Astrocyte (in vitro differentiated cells and primary cell): ENCODE results near the gene SLC44A5. TPM values are rescaled to one million over a fixed set of nuclear protein-coding genes. Genes with fewer than 3 reads are reported as not detected.

Experiments
- DNase-seq: peaks from one replicate; pipeline ENCODE4 v3.0.0-alpha.2; 2010; ENCODE audit warnings: low read depth
- FAIRE-seq: peaks from 2 replicates; lab custom pipeline; 2011; peaks lifted over from hg19 to GRCh38; lab: Jason Lieb, UNC
- H2AFZ ChIP-seq: 2 replicates; pipeline ENCODE4 v1.6.0; 2012; ENCODE audit warnings: low read depth, low read length, inconsistent platforms
- H3K27ac ChIP-seq: 2 replicates; pipeline ENCODE4 v1.5.1; 2011; ENCODE audit warnings: low read depth, low read length, inconsistent platforms
- H3K27me3 ChIP-seq: 2 replicates; pipeline ENCODE4 v1.6.0; 2011; ENCODE audit warnings: low read length, inconsistent platforms; ENCODE audit not compliant: insufficient read depth
- H3K36me3 ChIP-seq: 2 replicates; pipeline ENCODE4 v1.5.1; 2011; ENCODE audit warnings: low read length, inconsistent platforms; ENCODE audit not compliant: insufficient read depth
- H3K4me1 ChIP-seq: 2 replicates; pipeline ENCODE4 v1.5.1; 2011; ENCODE audit warnings: low read length, inconsistent platforms; ENCODE audit not compliant: insufficient read depth
- H3K4me2 ChIP-seq: 2 replicates; pipeline ENCODE4 v1.6.0; 2012; ENCODE audit warnings: low read length, inconsistent platforms
- H3K4me3 ChIP-seq: 2 replicates; pipeline ENCODE4 v1.5.1; 2011; ENCODE audit warnings: low read depth, mild to moderate bottlenecking, low read length, inconsistent platforms; ENCODE audit not compliant: insufficient read depth
- H3K79me2 ChIP-seq: 2 replicates; pipeline ENCODE4 v1.6.0; 2012; ENCODE audit warnings: mild to moderate bottlenecking, low read length, inconsistent platforms; ENCODE audit not compliant: insufficient read depth
- H3K9ac ChIP-seq: 2 replicates; pipeline ENCODE4 v1.6.0; 2012; ENCODE audit warnings: mild to moderate bottlenecking, low read length, inconsistent platforms
- H3K9me3 ChIP-seq: 2 replicates; pipeline ENCODE4 v1.5.1; 2012; ENCODE audit warnings: low read depth, mild to moderate bottlenecking, low read length, inconsistent platforms; ENCODE audit not compliant: insufficient read depth
- H4K20me1 ChIP-seq: 2 replicates; pipeline ENCODE4 v1.6.0; 2012; ENCODE audit warnings: low read length, inconsistent platforms; ENCODE audit not compliant: insufficient read depth
- H3K27ac Mint-ChIP-seq: one replicate; pipeline ENCODE4 v1.8.0; 2021; ENCODE audit warnings: mild to moderate bottlenecking, mixed read lengths; ENCODE audit not compliant: unreplicated experiment
- H3K27me3 Mint-ChIP-seq: one replicate; pipeline ENCODE4 v1.8.0; 2021; ENCODE audit warnings: low read depth, mixed read lengths; ENCODE audit not compliant: unreplicated experiment
- H3K36me3 Mint-ChIP-seq: one replicate; pipeline ENCODE4 v1.8.0; 2021; ENCODE audit warnings: low read depth, mixed read lengths; ENCODE audit not compliant: unreplicated experiment
- H3K4me1 Mint-ChIP-seq: one replicate; pipeline ENCODE4 v1.8.0; 2021; ENCODE audit warnings: low read depth, mixed read lengths; ENCODE audit not compliant: unreplicated experiment
- H3K4me3 Mint-ChIP-seq: one replicate; pipeline ENCODE4 v1.8.0; 2021; ENCODE audit warnings: mild to moderate bottlenecking, moderate library complexity, mixed read lengths; ENCODE audit not compliant: unreplicated experiment
- H3K9me3 Mint-ChIP-seq: one replicate; pipeline ENCODE4 v1.8.0; 2021; ENCODE audit warnings: mild to moderate bottlenecking, mixed read lengths; ENCODE audit not compliant: unreplicated experiment
- EZH2 ChIP-seq: IDR thresholded peaks from 2 replicates; pipeline ENCODE4 v1.6.1; 2012; ENCODE audit warnings: mild to moderate bottlenecking, low read length, inconsistent platforms; ENCODE audit not compliant: insufficient read depth
- total RNA-seq: library from RNA; stranded (reverse); gene quantifications from 2 replicates; pipeline ENCODE4 v1.2.1, GENCODE V29; 2021
- TF ChIP-seq, protein P1 (sequence below): IDR thresholded peaks from 2 replicates; pipeline ENCODE4 v1.5.1; 2011; ENCODE audit warnings: low read depth, mild to moderate bottlenecking, inconsistent platforms, low read length, moderate library complexity; ENCODE audit not compliant: insufficient read depth

Gene SLC44A5
- total RNA-seq, 1 donor from 2014 or later, result 2.2 TPM

DNA sequence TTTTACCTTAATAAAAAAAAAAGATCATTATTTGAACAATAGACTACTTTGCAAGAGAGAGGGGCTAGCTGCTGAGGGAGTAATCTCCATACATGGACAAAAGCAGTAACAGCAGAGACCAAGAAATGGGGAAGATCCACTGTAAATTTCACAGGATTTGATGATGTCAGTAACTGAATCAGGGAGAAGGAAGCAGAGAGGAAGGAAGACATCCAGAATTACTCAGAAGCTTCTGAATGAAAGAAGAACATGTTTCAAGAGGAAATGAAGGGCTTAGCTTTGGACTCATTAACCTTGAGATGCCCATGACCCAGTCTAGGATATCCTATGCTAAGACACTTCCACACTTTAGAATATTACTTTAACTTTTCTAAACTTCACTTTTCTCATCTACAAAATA, 60.4 kb downstream of the SLC44A5 start:
- H3K9me3 Mint-ChIP-seq, result no peaks in the 10 kb centered on the region
- Histone ChIP-seq H4K20me1 (no peaks in the 10 kb centered on the region), H3K9ac (no peak overlapping the region), H3K9me3 (no peaks in the 10 kb centered on the region), H3K27me3 (no peaks in the 10 kb centered on the region), H3K27ac (no peak overlapping the region), H2AFZ (no peak overlapping the region), H3K4me1 (no peaks in the 10 kb centered on the region), H3K36me3 (no peaks in the 10 kb centered on the region), H3K4me2 (no peak overlapping the region), H3K79me2 (no peaks in the 10 kb centered on the region), H3K4me3 (no peak overlapping the region)
- H3K4me1 Mint-ChIP-seq, result no peaks in the 10 kb centered on the region
- no peaks in the 10 kb centered on the region for H3K36me3 Mint-ChIP-seq
- no peaks in the 10 kb centered on the region for H3K27me3 Mint-ChIP-seq
- no peak for TF ChIP-seq EZH2
- TF ChIP-seq, protein P1, sequence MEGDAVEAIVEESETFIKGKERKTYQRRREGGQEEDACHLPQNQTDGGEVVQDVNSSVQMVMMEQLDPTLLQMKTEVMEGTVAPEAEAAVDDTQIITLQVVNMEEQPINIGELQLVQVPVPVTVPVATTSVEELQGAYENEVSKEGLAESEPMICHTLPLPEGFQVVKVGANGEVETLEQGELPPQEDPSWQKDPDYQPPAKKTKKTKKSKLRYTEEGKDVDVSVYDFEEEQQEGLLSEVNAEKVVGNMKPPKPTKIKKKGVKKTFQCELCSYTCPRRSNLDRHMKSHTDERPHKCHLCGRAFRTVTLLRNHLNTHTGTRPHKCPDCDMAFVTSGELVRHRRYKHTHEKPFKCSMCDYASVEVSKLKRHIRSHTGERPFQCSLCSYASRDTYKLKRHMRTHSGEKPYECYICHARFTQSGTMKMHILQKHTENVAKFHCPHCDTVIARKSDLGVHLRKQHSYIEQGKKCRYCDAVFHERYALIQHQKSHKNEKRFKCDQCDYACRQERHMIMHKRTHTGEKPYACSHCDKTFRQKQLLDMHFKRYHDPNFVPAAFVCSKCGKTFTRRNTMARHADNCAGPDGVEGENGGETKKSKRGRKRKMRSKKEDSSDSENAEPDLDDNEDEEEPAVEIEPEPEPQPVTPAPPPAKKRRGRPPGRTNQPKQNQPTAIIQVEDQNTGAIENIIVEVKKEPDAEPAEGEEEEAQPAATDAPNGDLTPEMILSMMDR, result no peak
- H3K27ac Mint-ChIP-seq, result no peak overlapping the region
- FAIRE-seq (no peak), DNase-seq (no peak)
- no peak overlapping the region for H3K4me3 Mint-ChIP-seq

DNA sequence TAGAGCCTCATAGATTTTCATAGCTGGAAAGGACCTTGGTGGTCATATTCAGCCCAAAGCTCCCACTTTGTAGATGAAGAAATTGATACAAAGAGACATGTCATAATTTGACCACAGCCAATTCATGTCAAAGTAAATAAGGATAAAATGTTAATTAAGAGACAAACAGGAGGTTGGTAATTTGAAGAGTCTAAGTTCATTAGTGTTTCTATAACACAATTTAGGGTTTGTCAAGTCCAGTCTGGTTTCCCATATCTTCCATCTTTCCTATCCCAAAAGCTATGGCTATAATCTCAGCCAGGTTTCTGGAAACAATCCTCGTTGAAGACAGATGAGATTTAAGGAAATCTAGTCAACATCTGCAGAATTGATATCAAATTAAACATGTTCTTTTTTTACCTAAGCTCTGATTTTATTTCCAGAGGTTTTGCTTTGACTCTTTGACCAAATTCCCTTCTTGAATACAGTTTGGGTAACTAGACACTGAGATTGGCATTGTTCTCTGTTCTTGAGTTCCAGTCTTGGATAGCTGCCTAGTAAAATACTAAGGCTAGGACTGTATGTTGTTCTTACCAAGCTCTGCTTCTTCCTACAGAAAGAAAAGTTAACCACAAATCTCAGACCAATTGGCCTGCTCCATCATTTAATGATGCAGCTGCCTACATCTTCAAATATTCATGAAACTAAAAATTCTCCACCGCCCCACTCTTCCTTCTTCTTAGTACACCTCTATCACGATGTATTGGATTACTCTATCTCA, 62.0 kb downstream of the SLC44A5 start:
- Mint-ChIP-seq H3K4me1 (no peaks in the 10 kb centered on the region), H3K9me3 (no peaks in the 10 kb centered on the region), H3K27ac (no peak overlapping the region), H3K4me3 (no peak overlapping the region), H3K27me3 (no peaks in the 10 kb centered on the region), H3K36me3 (no peaks in the 10 kb centered on the region)
- H3K4me2 ChIP-seq, result peak overlapping the region; percentile 3
- DNase-seq, result peak; percentile 91
- H3K9ac ChIP-seq, result no peak overlapping the region
- no peaks in the 10 kb centered on the region for H3K4me1 ChIP-seq
- H3K9me3 ChIP-seq, result no peaks in the 10 kb centered on the region
- no peak for FAIRE-seq
- H2AFZ ChIP-seq, result no peak overlapping the region
- H3K36me3 ChIP-seq, result no peaks in the 10 kb centered on the region
- H4K20me1 ChIP-seq, result no peaks in the 10 kb centered on the region
- no peak overlapping the region for H3K4me3 ChIP-seq
- no peaks in the 10 kb centered on the region for H3K79me2 ChIP-seq
- H3K27me3 ChIP-seq, result no peaks in the 10 kb centered on the region
- TF ChIP-seq, protein P1, result no peak
- no peak for TF ChIP-seq EZH2
- no peak overlapping the region for H3K27ac ChIP-seq

DNA sequence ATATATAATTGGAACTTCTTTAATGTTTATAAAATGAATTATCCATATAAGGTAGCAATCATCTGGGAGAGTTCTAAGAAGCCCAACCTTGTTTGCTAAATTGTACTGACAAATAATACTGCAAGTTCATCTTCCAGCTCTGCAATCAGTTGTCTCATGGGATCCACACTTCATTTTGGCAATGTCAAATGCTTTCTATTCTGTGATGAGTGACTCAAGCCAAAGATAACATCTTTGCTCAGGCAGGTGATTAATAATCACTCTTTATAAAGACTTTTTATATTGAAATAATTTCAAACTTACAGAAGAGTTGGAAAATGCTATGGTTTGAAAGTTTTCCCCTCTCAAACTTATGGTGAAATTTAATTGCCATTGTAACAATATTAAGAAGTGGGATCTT, 67.2 kb downstream of the SLC44A5 start:
- Histone ChIP-seq H3K27ac (no peak overlapping the region), H2AFZ (no peak overlapping the region), H3K9ac (no peak overlapping the region), H3K4me3 (no peak overlapping the region), H3K79me2 (no peaks in the 10 kb centered on the region), H3K36me3 (no peaks in the 10 kb centered on the region), H3K27me3 (no peaks in the 10 kb centered on the region), H3K9me3 (no peaks in the 10 kb centered on the region), H4K20me1 (no peaks in the 10 kb centered on the region), H3K4me2 (no peak overlapping the region), H3K4me1 (no peaks in the 10 kb centered on the region)
- FAIRE-seq (no peak), DNase-seq (no peak)
- H3K4me1 Mint-ChIP-seq, result peaks cover 19% of the 10 kb centered on the region
- H3K27ac Mint-ChIP-seq, result no peak overlapping the region
- H3K9me3 Mint-ChIP-seq, result no peaks in the 10 kb centered on the region
- H3K27me3 Mint-ChIP-seq, result no peaks in the 10 kb centered on the region
- H3K4me3 Mint-ChIP-seq, result no peak overlapping the region
- no peaks in the 10 kb centered on the region for H3K36me3 Mint-ChIP-seq
- TF ChIP-seq, protein P1, result no peak
- TF ChIP-seq EZH2, result no peak
